Vagina (tissue), 2 donors: ENCODE measurements around the gene EREG.

Experiments
- CTCF ChIP-seq, 3 experiments: fragments of 450-650 bp in 2 of 3; fragments of 200-600 bp in 1 of 3; sonication (generic) in 1 of 3; IDR thresholded peaks; one replicate each; pipeline ENCODE4 v1.5.1; 2017 to 2019; ENCODE audit warnings: antibody characterized with exemption in 3 of 3, mild to moderate bottlenecking in 2 of 3, moderate library complexity in 2 of 3
- POLR2A ChIP-seq, 2 donors: fragments of 450-650 bp; IDR thresholded peaks; one replicate each; pipeline ENCODE4 v1.6.1; 2017; ENCODE audit warnings: antibody characterized with exemption in 2 of 2, mild to moderate bottlenecking in 2 of 2, moderate library complexity in 2 of 2
- POLR2AphosphoS5 ChIP-seq, 2 donors: sonication (generic); formaldehyde crosslinking; IDR thresholded peaks; one replicate each; pipeline ENCODE4 v1.9.0; 2017; ENCODE audit warnings: antibody characterized with exemption in 2 of 2, mild to moderate bottlenecking in 2 of 2, low read depth in 1 of 2; ENCODE audit not compliant: insufficient read depth in 1 of 2

DNA sequence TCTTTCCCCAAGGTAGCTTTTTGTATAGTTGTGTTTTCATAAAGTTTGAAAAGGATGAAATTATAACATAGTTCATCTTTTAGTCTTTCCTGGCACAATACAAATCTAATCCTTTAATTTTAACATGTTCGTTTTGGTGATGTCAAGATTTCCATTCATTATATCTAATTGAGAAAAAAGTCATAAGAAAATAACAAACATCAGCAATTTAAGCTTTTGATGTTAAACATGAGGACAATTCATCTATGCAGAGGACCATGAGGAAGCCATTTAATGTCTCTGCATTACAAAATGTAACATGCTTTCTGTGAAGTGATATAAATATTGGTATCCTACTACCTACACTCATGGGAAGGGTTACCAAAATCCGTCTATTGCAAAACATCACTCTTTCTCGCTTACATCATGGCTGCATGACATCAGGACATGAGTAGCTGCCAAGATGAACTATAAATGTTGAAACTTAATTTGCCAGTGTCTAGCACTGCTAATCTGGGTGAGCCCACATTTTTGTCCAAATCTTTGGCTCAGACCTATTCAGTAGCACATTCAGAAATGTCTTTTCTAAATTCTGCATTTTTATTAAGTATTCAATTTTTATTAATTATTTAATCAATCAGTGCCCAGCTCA, 47.2 kb upstream of the EREG start:
- TF ChIP-seq POLR2A (IDR thresholded peaks at IDR 0.05) (no peak), CTCF (IDR thresholded peaks at IDR 0.05) (no peak), POLR2AphosphoS5 (IDR thresholded peaks at IDR 0.05; ENCODE audit: insufficient read depth in 1 of 2, low read depth in 1 of 2) (peak in 1 of 2 donors; percentile 43)
